ENCODE measurements around the gene TRAPPC2L.
"Not testable (repeated sequence)": the region's sequence is repeated elsewhere in the genome, so short reads cannot be mapped to it uniquely, and the experiment has no call there.

The TRAPPC2L gene

GRCh38 chr16:88886845-88887521 is 30.1 kb downstream of the TRAPPC2L start:
- H3K4me3 ChIP-seq (ENCODE audit: low read depth, low read length): no peak overlapping the region
- no peak overlapping the region for H3K27ac ChIP-seq (ENCODE audit: low read depth, low read length)
- no peaks in the 10 kb centered on the region for H3K36me3 ChIP-seq (ENCODE audit: control insufficient read depth, insufficient read depth, low read length)
- no peaks in the 10 kb centered on the region for H3K9me3 ChIP-seq (ENCODE audit: control insufficient read depth, insufficient read depth, low read length)
- H3K9ac ChIP-seq (ENCODE audit: low read depth, low read length): no peak overlapping the region
- H3K4me1 ChIP-seq (ENCODE audit: control insufficient read depth, insufficient read depth, low read length): no peaks in the 10 kb centered on the region
- H3K27me3 ChIP-seq (ENCODE audit: control insufficient read depth, insufficient read depth, low read length): no peaks in the 10 kb centered on the region

DNA sequence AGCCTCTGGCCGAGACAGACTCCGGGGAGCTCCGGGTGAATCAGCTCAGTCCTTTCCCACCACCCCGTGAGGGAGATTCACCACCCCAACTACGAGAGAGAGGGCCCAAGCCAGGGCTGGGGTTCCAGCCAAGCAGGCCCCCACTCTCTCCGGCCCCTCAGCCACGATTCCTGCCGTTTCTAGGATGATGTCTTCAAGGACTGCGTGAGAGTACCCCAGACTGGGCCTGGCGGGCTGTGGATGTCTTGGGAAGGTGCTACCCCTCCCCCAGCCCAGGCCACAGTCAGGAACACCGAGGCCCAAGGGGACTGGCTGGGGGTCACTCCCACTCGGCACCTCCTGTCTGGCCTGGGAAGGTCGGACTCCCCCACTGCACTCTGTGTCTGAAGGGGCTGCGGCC is 31.1 kb downstream of the TRAPPC2L start:
- H3K4me1 ChIP-seq (ENCODE audit: control insufficient read depth, insufficient read depth, low read length): no peaks in the 10 kb centered on the region
- H3K27ac ChIP-seq (ENCODE audit: low read depth, low read length): no peak overlapping the region
- no peaks in the 10 kb centered on the region for H3K36me3 ChIP-seq (ENCODE audit: control insufficient read depth, insufficient read depth, low read length)
- no peaks in the 10 kb centered on the region for H3K27me3 ChIP-seq (ENCODE audit: control insufficient read depth, insufficient read depth, low read length)
- H3K4me3 ChIP-seq (ENCODE audit: low read depth, low read length): no peak overlapping the region
- no peak overlapping the region for H3K9ac ChIP-seq (ENCODE audit: low read depth, low read length)
- H3K9me3 ChIP-seq (ENCODE audit: control insufficient read depth, insufficient read depth, low read length): no peaks in the 10 kb centered on the region

GRCh38 chr16:88888461-88889387 is 31.8 kb downstream of the TRAPPC2L start:
- no peaks in the 10 kb centered on the region for H3K9me3 ChIP-seq (ENCODE audit: control insufficient read depth, insufficient read depth, low read length)
- H3K4me3 ChIP-seq (ENCODE audit: low read depth, low read length): no peak overlapping the region
- H3K9ac ChIP-seq (ENCODE audit: low read depth, low read length): no peak overlapping the region
- no peaks in the 10 kb centered on the region for H3K27me3 ChIP-seq (ENCODE audit: control insufficient read depth, insufficient read depth, low read length)
- no peaks in the 10 kb centered on the region for H3K36me3 ChIP-seq (ENCODE audit: control insufficient read depth, insufficient read depth, low read length)
- no peaks in the 10 kb centered on the region for H3K4me1 ChIP-seq (ENCODE audit: control insufficient read depth, insufficient read depth, low read length)
- no peak overlapping the region for H3K27ac ChIP-seq (ENCODE audit: low read depth, low read length)

- not testable (repeated sequence) for H3K9ac ChIP-seq (ENCODE audit: low read depth, low read length); H3K4me3 ChIP-seq (ENCODE audit: low read depth, low read length); H3K27ac ChIP-seq (ENCODE audit: low read depth, low read length); H3K9me3 ChIP-seq (ENCODE audit: control insufficient read depth, insufficient read depth, low read length); H3K27me3 ChIP-seq (ENCODE audit: control insufficient read depth, insufficient read depth, low read length); H3K36me3 ChIP-seq (ENCODE audit: control insufficient read depth, insufficient read depth, low read length); H3K4me1 ChIP-seq (ENCODE audit: control insufficient read depth, insufficient read depth, low read length)
These were observed 32.9 kb downstream of the TRAPPC2L start for GRCh38 chr16:88889702-88890352.

GRCh38 chr16:88891083-88891482 is 34.2 kb downstream of the TRAPPC2L start:
- Histone ChIP-seq H3K9ac (ENCODE audit: low read depth, low read length) (no peak overlapping the region), H3K27me3 (ENCODE audit: control insufficient read depth, insufficient read depth, low read length) (no peaks in the 10 kb centered on the region), H3K4me1 (ENCODE audit: control insufficient read depth, insufficient read depth, low read length) (no peaks in the 10 kb centered on the region), H3K9me3 (ENCODE audit: control insufficient read depth, insufficient read depth, low read length) (no peaks in the 10 kb centered on the region), H3K27ac (ENCODE audit: low read depth, low read length) (no peak overlapping the region), H3K4me3 (ENCODE audit: low read depth, low read length) (no peak overlapping the region), H3K36me3 (ENCODE audit: control insufficient read depth, insufficient read depth, low read length) (no peaks in the 10 kb centered on the region)

DNA sequence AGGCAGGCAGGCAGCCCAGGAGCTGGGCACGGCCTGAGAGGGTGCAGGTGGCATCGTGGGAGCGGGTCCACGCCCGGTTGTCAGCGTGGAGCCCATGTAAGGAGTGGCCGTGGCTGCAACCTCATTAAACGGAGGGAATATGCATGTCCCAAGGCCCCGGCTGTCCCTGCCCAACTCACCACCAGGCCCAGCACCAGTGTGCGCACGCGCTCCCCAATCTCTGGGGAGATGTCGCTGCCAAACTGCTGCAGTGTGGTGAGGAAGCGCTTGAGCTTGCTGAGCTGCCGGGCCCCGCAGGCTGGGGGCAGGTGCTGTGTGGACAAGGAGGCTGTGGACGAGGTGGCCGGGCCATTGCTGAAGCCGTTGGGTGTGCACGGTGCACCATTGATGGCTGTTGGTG is 35.1 kb downstream of the TRAPPC2L start:
- Histone ChIP-seq H3K36me3 (ENCODE audit: control insufficient read depth, insufficient read depth, low read length) (no peaks in the 10 kb centered on the region), H3K27me3 (ENCODE audit: control insufficient read depth, insufficient read depth, low read length) (no peaks in the 10 kb centered on the region), H3K27ac (ENCODE audit: low read depth, low read length) (no peak overlapping the region), H3K9ac (ENCODE audit: low read depth, low read length) (no peak overlapping the region), H3K4me1 (ENCODE audit: control insufficient read depth, insufficient read depth, low read length) (no peaks in the 10 kb centered on the region), H3K9me3 (ENCODE audit: control insufficient read depth, insufficient read depth, low read length) (no peaks in the 10 kb centered on the region), H3K4me3 (ENCODE audit: low read depth, low read length) (no peak overlapping the region)

- no peaks in the 10 kb centered on the region for H3K4me1 ChIP-seq (ENCODE audit: control insufficient read depth, insufficient read depth, low read length)
- H3K27me3 ChIP-seq (ENCODE audit: control insufficient read depth, insufficient read depth, low read length): no peaks in the 10 kb centered on the region
- no peaks in the 10 kb centered on the region for H3K9me3 ChIP-seq (ENCODE audit: control insufficient read depth, insufficient read depth, low read length)
- no peak overlapping the region for H3K27ac ChIP-seq (ENCODE audit: low read depth, low read length)
- no peaks in the 10 kb centered on the region for H3K36me3 ChIP-seq (ENCODE audit: control insufficient read depth, insufficient read depth, low read length)
- H3K4me3 ChIP-seq (ENCODE audit: low read depth, low read length): no peak overlapping the region
- no peak overlapping the region for H3K9ac ChIP-seq (ENCODE audit: low read depth, low read length)
These were observed 36.4 kb downstream of the TRAPPC2L start for GRCh38 chr16:88893127-88893968.

- not testable (repeated sequence) for H3K27ac ChIP-seq (ENCODE audit: low read depth, low read length); H3K27me3 ChIP-seq (ENCODE audit: control insufficient read depth, insufficient read depth, low read length); H3K9ac ChIP-seq (ENCODE audit: low read depth, low read length); H3K9me3 ChIP-seq (ENCODE audit: control insufficient read depth, insufficient read depth, low read length); H3K4me3 ChIP-seq (ENCODE audit: low read depth, low read length); H3K36me3 ChIP-seq (ENCODE audit: control insufficient read depth, insufficient read depth, low read length); H3K4me1 ChIP-seq (ENCODE audit: control insufficient read depth, insufficient read depth, low read length)
These were observed 37.3 kb downstream of the TRAPPC2L start for GRCh38 chr16:88894266-88894665.

- no peak overlapping the region for H3K27ac ChIP-seq (ENCODE audit: low read depth, low read length)
- no peaks in the 10 kb centered on the region for H3K36me3 ChIP-seq (ENCODE audit: control insufficient read depth, insufficient read depth, low read length)
- no peaks in the 10 kb centered on the region for H3K9me3 ChIP-seq (ENCODE audit: control insufficient read depth, insufficient read depth, low read length)
- H3K9ac ChIP-seq (ENCODE audit: low read depth, low read length): no peak overlapping the region
- H3K27me3 ChIP-seq (ENCODE audit: control insufficient read depth, insufficient read depth, low read length): no peaks in the 10 kb centered on the region
- no peak overlapping the region for H3K4me3 ChIP-seq (ENCODE audit: low read depth, low read length)
- no peaks in the 10 kb centered on the region for H3K4me1 ChIP-seq (ENCODE audit: control insufficient read depth, insufficient read depth, low read length)
These were observed 37.9 kb downstream of the TRAPPC2L start for GRCh38 chr16:88894681-88895300.

GRCh38 chr16:88895335-88895734 is 38.4 kb downstream of the TRAPPC2L start:
- Histone ChIP-seq H3K4me3 (ENCODE audit: low read depth, low read length) (no peak overlapping the region), H3K27ac (ENCODE audit: low read depth, low read length) (no peak overlapping the region), H3K9me3 (ENCODE audit: control insufficient read depth, insufficient read depth, low read length) (no peaks in the 10 kb centered on the region), H3K4me1 (ENCODE audit: control insufficient read depth, insufficient read depth, low read length) (no peaks in the 10 kb centered on the region), H3K36me3 (ENCODE audit: control insufficient read depth, insufficient read depth, low read length) (no peaks in the 10 kb centered on the region), H3K27me3 (ENCODE audit: control insufficient read depth, insufficient read depth, low read length) (no peaks in the 10 kb centered on the region), H3K9ac (ENCODE audit: low read depth, low read length) (no peak overlapping the region)
